ENCODE results near the gene IL22RA1.

IL22RA1 gene

DNA sequence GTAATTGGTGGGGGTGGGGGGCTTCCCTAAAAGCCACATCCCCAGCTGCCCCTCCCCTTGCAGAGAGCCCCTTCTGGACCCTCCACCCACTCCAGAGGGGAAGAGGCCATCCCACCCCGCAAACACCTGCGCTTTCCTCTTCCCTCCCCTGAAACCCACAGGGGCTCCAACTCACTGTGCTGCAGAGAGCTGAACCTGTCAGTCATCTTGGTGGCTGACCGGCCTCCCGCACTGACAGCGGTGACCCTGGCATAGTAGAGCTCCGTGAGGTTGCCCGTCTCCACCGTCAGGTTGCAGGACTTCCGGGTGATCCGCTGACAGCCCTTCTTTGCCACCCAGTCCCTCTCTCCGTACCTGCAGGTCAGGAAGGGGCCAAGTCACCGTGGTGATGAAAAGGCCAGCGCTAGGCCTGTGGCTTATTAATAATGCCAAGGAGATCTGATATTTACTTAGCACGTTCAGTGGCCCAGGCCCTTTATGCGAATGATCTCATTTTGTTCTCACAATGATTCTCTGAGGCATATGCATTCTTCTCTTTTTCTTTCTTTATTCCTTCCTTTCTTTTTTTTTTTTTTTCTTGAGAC lies 5.9 kb downstream of the IL22RA1 start:
- no peak for DNase-seq (ENCODE audit: low read depth in 2 of 2)

DNA sequence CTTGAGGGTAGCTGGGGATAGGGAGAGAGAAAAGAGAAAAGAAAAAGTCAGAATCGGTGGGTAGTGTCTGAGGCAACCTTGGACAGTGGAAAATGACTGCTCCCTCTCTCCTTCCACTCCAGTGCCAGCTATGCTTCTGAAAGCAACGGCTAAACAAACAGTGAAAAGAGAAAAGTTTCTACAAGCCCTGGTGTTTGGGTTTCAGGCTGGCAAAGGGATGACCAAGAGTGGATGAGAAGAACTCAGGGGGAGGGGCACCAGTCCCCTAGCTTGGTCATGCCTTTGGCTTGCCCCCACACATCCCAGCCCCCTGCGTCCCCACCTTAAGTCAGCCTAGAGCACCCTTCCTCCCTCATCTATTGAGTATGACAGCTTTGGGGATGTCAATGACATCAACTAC lies 8.6 kb downstream of the IL22RA1 start:
- DNase-seq (ENCODE audit: low read depth in 2 of 2) = no peak

DNA sequence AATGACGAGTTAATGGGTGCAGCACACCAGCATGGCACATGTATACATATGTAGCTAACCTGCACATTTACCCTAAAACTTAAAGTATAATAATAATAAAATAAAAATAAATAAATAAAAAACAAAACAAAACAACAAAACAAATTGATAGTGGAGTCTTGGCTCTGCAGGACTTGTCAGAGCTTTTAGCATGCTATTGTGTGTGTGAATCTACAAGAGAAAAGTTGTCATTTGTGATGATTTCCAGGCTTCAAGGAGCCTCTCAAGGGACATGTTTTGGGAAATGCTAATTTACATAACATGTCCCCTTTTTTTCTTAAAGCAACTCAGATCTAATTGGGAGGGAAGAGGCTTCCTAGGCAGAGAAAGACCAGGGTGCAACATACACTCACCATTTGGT lies 9.1 kb downstream of the IL22RA1 start:
- DNase-seq (ENCODE audit: low read depth in 2 of 2) = no peak

DNA sequence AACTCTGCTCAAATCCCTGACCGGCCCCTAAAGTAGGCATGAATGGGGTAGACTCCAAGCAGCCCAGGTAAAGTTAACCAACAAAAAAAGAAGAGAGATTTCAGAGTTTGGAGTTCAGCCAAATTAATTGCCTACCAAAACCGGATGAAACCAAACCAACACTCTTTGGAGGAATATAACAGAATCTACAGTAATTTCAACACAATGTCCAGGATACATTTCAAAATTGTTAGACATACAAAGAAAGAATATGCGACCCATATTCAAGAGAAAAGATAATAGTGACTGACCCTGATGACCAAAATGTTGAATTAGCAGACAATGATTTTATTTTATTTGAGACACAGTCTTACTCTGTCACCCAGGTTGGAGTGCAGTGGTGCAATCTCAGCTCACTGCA lies 12.6 kb downstream of the IL22RA1 start:
- no peak for DNase-seq (ENCODE audit: low read depth in 2 of 2)

GRCh38 chr1:24127801-24128363 lies 15.1 kb downstream of the IL22RA1 start:
- no peak for DNase-seq (ENCODE audit: low read depth in 2 of 2)

DNA sequence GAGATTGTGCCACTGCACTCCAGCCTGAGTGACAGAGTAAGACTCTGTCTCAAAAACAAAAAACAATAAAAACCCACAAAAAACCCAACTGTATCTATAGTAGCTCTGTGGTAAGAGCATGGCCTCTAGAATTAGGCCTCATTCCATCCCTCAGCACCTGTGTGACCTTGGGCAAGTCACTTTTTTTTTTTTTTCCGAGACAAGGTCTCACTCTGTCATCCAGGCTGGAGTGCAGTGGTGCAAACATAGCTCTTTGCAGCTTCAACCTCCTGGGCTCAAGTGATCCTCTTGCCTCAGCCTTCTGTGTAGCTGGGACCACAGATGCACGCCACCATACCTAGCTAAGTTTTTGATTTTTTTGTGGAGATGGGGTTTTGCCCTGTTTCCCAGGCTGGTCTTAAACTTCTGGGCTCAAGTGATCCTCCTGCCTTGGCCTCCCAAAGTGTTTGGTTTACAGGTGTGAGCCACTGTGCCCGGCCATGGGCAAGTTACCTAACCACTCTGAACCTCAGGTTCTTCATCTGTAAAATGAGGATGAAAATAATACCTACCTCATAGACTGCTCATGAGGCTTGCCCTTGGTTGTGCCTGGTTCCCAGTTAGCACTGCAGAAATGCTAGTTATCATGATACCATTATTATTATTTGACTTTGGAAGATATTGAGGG lies 15.7 kb downstream of the IL22RA1 start:
- DNase-seq (ENCODE audit: low read depth in 2 of 2) = no peak

DNA sequence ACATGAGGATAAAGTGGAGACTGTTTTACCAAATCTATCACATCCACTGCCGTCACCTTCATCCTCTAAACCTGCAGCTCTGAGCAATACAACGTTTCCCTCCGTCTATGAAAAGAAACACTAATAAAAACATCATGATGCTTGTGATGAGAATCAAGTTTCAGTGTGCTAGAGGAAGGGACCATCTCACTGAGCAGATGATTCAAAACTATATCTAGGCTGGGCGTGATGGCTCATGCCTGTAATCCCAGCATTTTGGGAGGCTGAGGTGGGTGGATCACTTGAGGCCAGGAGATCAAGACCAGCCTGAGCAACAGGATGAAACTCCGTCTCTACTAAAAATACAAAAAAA lies 16.3 kb downstream of the IL22RA1 start:
- DNase-seq (ENCODE audit: low read depth in 2 of 2) = no peak

DNA sequence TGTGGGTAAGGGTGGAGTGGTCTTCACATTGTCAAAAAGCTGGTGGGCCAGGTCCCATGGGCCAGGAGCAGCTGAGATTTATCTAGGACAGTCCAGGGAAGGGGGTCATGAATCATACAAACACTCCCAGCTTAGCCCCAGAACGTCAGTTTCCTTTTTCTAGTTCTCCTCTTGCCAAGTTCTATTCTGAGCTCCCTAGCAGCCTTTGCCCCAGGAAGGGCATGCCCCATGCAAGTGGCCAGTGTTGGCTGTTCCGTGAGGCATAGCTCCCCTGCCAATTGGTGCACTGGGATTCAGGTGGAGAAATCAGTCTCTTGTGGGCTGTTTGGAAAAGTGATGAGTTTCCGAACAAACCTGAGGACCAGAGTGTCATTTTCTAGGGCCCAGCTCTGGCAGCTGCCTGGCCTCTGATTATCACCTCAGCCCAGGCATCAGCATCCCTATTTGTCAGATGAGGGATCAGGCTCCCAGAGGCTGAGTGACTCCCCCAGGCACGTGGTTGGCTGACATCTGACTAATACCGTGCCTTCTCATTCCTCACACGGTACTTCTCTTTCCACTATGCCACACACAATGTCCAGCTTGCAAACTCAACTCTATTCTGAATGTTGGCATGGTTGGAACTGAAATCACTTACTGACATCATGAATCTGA lies 16.8 kb downstream of the IL22RA1 start:
- DNase-seq (ENCODE audit: low read depth in 2 of 2) = no peak

- no peak for DNase-seq (ENCODE audit: low read depth in 2 of 2)
Observed at GRCh38 chr1:24125456-24125855, 17.5 kb downstream of the IL22RA1 start.

- no peak for DNase-seq (ENCODE audit: low read depth in 2 of 2)
Observed at GRCh38 chr1:24124980-24125379, 18.0 kb downstream of the IL22RA1 start.

- DNase-seq (ENCODE audit: low read depth in 2 of 2) = no peak
Observed at GRCh38 chr1:24123611-24124010, 19.3 kb downstream of the IL22RA1 start.

GRCh38 chr1:24122776-24123175 lies 20.2 kb downstream of the IL22RA1 start:
- DNase-seq (ENCODE audit: low read depth in 2 of 2) = no peak

GRCh38 chr1:24121406-24121805 lies 21.5 kb downstream of the IL22RA1 start:
- no peak for DNase-seq (ENCODE audit: low read depth in 2 of 2)

GRCh38 chr1:24120965-24121364 lies 22.0 kb downstream of the IL22RA1 start:
- DNase-seq (ENCODE audit: low read depth in 2 of 2) = no peak

DNA sequence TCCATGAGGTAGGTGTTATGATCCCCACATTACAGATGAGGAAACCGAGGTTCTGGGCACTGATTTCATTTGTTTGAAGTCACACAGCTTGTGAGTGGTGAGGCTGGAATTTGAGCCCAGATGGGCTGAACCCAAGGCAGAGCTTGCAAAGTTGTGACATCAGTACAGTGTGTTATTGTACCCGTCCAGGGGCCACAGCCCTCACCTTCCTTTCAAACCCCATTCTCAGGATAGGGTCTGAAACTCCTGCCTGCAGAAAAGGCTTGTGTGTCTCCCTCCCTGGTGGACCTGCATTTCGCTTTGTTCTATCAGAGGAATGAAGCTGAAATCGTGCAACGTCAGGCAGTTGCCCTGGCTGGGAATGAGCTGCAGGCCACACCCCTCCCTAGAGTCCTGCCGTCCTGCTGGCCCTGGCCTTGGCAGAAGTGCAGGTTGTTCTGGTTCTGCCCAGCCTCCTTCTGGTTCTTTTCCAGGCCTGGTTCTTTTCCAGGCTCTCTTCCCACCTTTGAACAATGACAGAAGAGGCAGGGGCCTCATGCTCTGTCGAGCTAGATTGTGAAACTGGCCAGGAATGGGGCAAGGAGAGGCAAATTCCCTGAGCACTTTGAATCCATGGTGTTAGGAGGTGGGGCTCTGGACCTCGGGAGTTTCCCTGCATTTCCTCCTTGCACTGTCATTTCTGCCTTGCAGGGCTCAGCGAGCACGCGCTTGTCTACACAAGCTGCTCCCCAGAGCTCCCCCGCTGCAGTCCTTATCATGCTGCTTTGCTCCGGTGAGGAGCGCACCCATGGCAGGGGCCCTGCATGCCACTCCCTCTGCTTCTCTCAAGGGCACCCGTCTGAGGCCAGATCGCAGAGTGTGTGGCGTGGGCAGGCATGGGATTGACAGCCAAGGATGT lies 22.8 kb downstream of the IL22RA1 start:
- DNase-seq (ENCODE audit: low read depth in 2 of 2) = no peak

DNA sequence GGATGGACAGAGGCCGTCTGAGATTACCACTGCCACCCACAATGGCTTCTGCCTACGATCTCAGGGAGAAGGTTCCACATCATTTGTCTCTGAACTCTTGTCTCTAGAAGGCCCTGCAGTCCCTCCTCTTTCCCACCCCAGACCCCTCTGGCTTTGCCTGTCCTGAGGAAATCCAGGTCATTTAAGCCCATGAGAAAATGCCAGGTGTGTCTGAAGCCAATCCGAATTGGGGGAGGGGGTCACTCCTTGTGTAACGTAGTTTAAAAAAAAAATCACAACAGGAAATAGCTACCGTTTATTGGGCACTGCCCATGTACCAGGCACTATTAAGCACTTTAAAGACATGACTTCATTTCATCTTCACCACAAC lies 23.5 kb downstream of the IL22RA1 start:
- DNase-seq (ENCODE audit: low read depth in 2 of 2) = no peak

DNA sequence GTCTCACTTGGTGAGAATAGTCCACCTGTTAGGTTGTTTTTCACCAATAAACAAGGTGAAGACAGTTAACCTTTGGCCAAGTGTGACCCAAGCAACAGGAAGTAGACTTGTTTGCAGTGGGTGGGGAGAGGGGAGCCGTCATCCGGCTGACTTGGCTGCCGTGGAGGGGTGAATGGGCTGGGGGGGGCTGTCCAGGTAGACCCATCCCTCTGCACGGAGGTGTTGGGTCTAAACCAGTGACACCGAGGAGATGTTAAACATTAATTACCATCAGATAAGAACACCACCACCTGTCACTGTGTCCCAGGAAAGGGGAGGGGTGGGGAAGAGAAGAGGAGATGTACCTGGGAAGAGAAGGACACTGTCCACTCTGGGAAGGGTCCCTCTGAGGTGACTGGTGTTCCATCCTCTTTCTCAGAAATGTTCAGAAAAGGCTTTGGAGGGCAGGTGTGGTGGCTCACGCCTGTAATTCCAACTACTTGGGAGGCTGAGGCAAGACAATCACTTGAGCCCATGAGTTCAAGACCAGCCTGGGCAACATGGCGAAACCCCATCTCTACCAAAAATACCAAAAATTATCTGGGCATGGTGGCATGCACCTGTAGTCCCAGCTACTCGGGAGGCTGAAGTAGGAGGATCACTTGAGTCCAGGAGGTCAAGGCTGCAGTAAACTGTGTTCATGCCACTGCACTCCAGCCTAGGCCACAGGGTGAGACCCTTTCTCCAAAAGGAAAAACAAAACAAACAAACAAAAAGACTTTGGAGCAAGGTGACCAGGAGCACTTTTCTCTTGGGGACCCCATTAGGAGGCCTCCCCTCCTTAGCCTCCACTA lies 24.3 kb downstream of the IL22RA1 start:
- DNase-seq (ENCODE audit: low read depth in 2 of 2) = no peak

- DNase-seq (ENCODE audit: low read depth in 2 of 2) = no peak
Observed at GRCh38 chr1:24117722-24118409, 25.1 kb downstream of the IL22RA1 start.

GRCh38 chr1:24117132-24117531 lies 25.8 kb downstream of the IL22RA1 start:
- DNase-seq (ENCODE audit: low read depth in 2 of 2) = no peak

DNA sequence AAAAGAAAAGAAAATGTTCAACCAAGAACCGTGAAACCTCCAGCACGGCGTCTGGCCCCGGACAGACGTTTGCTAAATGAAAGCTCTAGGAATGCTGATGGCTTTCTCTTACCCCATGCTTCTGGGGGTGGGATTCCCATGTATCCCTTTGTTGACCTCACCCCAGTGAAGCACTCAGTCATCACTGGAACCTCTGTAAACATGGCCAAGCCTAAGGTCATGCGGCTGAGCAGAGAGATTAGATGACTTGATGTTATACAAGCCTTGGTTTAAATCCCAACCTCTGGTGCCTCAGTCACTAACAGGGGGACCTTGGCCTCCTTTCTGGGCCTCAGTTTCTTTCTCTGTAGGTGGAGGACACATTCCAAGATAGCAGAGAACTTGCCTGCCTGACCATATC lies 28.2 kb downstream of the IL22RA1 start:
- no peak for DNase-seq (ENCODE audit: low read depth in 2 of 2)

- no peak for DNase-seq (ENCODE audit: low read depth in 2 of 2)
Observed at GRCh38 chr1:24113641-24114033, 29.3 kb downstream of the IL22RA1 start.
